ENCODE data around the gene LDLRAD1.
"Not testable (repeated sequence)": the region's sequence is repeated elsewhere in the genome, so short reads cannot be mapped to it uniquely, and the experiment has no call there.

LDLRAD1 gene

GRCh38 chr1:54006508-54006907, 11.5 kb downstream of the LDLRAD1 start:
- H3K27ac ChIP-seq (ENCODE audit: low read length): no peak overlapping the region
- no peaks in the 10 kb centered on the region for H3K4me1 ChIP-seq (ENCODE audit: control insufficient read depth, insufficient read depth, low read length)
- no peak overlapping the region for H3K4me3 ChIP-seq (ENCODE audit: low read length in 2 of 2)
- no peak overlapping the region for H3K9ac ChIP-seq (ENCODE audit: low read length in 2 of 2)
- H3K9me3 ChIP-seq (ENCODE audit: control insufficient read depth in 2 of 2, low read length in 2 of 2): no peaks in the 10 kb centered on the region
- H3K36me3 ChIP-seq (ENCODE audit: control insufficient read depth in 2 of 2, insufficient read depth in 2 of 2, low read length in 2 of 2): no peaks in the 10 kb centered on the region
- H3K27me3 ChIP-seq (ENCODE audit: control insufficient read depth in 1 of 2, insufficient read depth in 2 of 2, low read length in 2 of 2): peaks cover 0 to 9% of the 10 kb centered on the region in 2 donors

GRCh38 chr1:54004481-54005049, 13.4 kb downstream of the LDLRAD1 start:
- Histone ChIP-seq H3K9me3 (ENCODE audit: control insufficient read depth in 2 of 2, low read length in 2 of 2) (no peaks in the 10 kb centered on the region), H3K36me3 (ENCODE audit: control insufficient read depth in 2 of 2, insufficient read depth in 2 of 2, low read length in 2 of 2) (no peaks in the 10 kb centered on the region), H3K4me3 (ENCODE audit: low read length in 2 of 2) (no peak overlapping the region), H3K27me3 (ENCODE audit: control insufficient read depth in 1 of 2, insufficient read depth in 2 of 2, low read length in 2 of 2) (peaks cover 0 to 6% of the 10 kb centered on the region in 2 donors), H3K9ac (ENCODE audit: low read length in 2 of 2) (no peak overlapping the region), H3K27ac (ENCODE audit: low read length) (no peak overlapping the region), H3K4me1 (ENCODE audit: control insufficient read depth, insufficient read depth, low read length) (no peaks in the 10 kb centered on the region)

GRCh38 chr1:54003750-54004480, 14.1 kb downstream of the LDLRAD1 start:
- H3K36me3 ChIP-seq (ENCODE audit: control insufficient read depth in 2 of 2, insufficient read depth in 2 of 2, low read length in 2 of 2); H3K27ac ChIP-seq (ENCODE audit: low read length); H3K4me1 ChIP-seq (ENCODE audit: control insufficient read depth, insufficient read depth, low read length); H3K9me3 ChIP-seq (ENCODE audit: control insufficient read depth in 2 of 2, low read length in 2 of 2); H3K4me3 ChIP-seq (ENCODE audit: low read length in 2 of 2); H3K9ac ChIP-seq (ENCODE audit: low read length in 2 of 2); H3K27me3 ChIP-seq (ENCODE audit: control insufficient read depth in 1 of 2, insufficient read depth in 2 of 2, low read length in 2 of 2): not testable (repeated sequence)

- no peaks in the 10 kb centered on the region for H3K36me3 ChIP-seq (ENCODE audit: control insufficient read depth in 2 of 2, insufficient read depth in 2 of 2, low read length in 2 of 2)
- H3K27me3 ChIP-seq (ENCODE audit: control insufficient read depth in 1 of 2, insufficient read depth in 2 of 2, low read length in 2 of 2): peaks cover 0 to 2% of the 10 kb centered on the region in 2 donors
- H3K27ac ChIP-seq (ENCODE audit: low read length): no peak overlapping the region
- no peak overlapping the region for H3K4me3 ChIP-seq (ENCODE audit: low read length in 2 of 2)
- no peak overlapping the region for H3K9ac ChIP-seq (ENCODE audit: low read length in 2 of 2)
- H3K4me1 ChIP-seq (ENCODE audit: control insufficient read depth, insufficient read depth, low read length): no peaks in the 10 kb centered on the region
- H3K9me3 ChIP-seq (ENCODE audit: control insufficient read depth in 2 of 2, low read length in 2 of 2): no peaks in the 10 kb centered on the region
Measured at GRCh38 chr1:54003249-54003646, 14.7 kb downstream of the LDLRAD1 start.

- no peaks in the 10 kb centered on the region for H3K36me3 ChIP-seq (ENCODE audit: control insufficient read depth in 2 of 2, insufficient read depth in 2 of 2, low read length in 2 of 2)
- H3K9me3 ChIP-seq (ENCODE audit: control insufficient read depth in 2 of 2, low read length in 2 of 2): no peaks in the 10 kb centered on the region
Measured at GRCh38 chr1:54002544-54003248, 15.3 kb downstream of the LDLRAD1 start.

DNA sequence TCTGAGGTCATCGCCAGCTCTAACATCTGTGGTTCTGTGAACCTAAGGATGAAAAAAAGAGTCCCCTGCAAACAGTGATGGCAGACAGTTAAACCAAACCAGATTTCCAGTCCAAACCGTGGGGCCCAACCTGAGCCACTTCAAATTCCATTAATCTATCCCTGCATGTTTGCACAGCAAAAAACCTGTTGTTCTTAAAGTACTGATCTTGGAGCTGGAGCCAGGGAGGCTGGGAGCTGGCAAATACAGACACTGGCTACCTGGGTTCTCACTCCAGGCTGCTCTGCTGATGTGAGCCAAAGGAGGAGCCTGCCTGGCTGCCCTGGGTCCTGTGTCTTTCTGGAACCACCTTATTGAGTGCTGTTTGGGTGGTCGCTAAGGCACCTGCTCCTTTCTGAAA, 16.4 kb downstream of the LDLRAD1 start:
- H3K4me1 ChIP-seq (ENCODE audit: control insufficient read depth, insufficient read depth, low read length): no peaks in the 10 kb centered on the region

More at GRCh38 chr1:54002544-54003248, 15.3 kb downstream of the LDLRAD1 start:
- Histone ChIP-seq H3K4me3 (ENCODE audit: low read length in 2 of 2) (no peak overlapping the region), H3K27ac (ENCODE audit: low read length) (no peak overlapping the region), H3K9ac (ENCODE audit: low read length in 2 of 2) (no peak overlapping the region), H3K27me3 (ENCODE audit: control insufficient read depth in 1 of 2, insufficient read depth in 2 of 2, low read length in 2 of 2) (peaks cover 0 to under 1% of the 10 kb centered on the region in 2 donors), H3K4me1 (ENCODE audit: control insufficient read depth, insufficient read depth, low read length) (no peaks in the 10 kb centered on the region)

DNA sequence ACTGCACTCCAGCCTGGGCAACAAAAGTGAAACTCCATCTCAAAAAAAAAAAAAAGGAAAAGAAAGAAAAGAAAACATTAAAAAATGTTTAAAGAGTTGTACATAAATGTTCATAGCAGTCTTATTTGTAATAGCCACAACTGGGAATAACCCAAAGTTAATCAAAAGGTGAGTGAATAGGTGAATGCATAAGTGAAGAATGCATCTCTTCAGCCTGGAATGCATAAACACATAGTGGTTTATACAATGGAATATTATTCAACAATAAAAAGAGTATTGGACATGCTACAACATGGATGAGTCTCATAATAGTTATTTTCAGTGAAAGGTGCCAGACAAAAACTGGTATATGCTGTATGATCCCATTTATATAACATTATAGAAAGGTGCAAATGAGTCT, 18.1 kb downstream of the LDLRAD1 start:
- no peaks in the 10 kb centered on the region for H3K4me1 ChIP-seq (ENCODE audit: control insufficient read depth, insufficient read depth, low read length)
- H3K27me3 ChIP-seq (ENCODE audit: control insufficient read depth in 1 of 2, insufficient read depth in 2 of 2, low read length in 2 of 2): no peaks in the 10 kb centered on the region
- no peaks in the 10 kb centered on the region for H3K9me3 ChIP-seq (ENCODE audit: control insufficient read depth in 2 of 2, low read length in 2 of 2)
- no peak overlapping the region for H3K27ac ChIP-seq (ENCODE audit: low read length)
- no peak overlapping the region for H3K4me3 ChIP-seq (ENCODE audit: low read length in 2 of 2)
- H3K9ac ChIP-seq (ENCODE audit: low read length in 2 of 2): no peak overlapping the region
- no peaks in the 10 kb centered on the region for H3K36me3 ChIP-seq (ENCODE audit: control insufficient read depth in 2 of 2, insufficient read depth in 2 of 2, low read length in 2 of 2)

More for the DNA sequence above, 16.4 kb downstream of the LDLRAD1 start:
- no peak overlapping the region for H3K4me3 ChIP-seq (ENCODE audit: low read length in 2 of 2)
- no peaks in the 10 kb centered on the region for H3K9me3 ChIP-seq (ENCODE audit: control insufficient read depth in 2 of 2, low read length in 2 of 2)
- H3K27ac ChIP-seq (ENCODE audit: low read length): no peak overlapping the region
- H3K27me3 ChIP-seq (ENCODE audit: control insufficient read depth in 1 of 2, insufficient read depth in 2 of 2, low read length in 2 of 2): no peaks in the 10 kb centered on the region
- no peak overlapping the region for H3K9ac ChIP-seq (ENCODE audit: low read length in 2 of 2)
- H3K36me3 ChIP-seq (ENCODE audit: control insufficient read depth in 2 of 2, insufficient read depth in 2 of 2, low read length in 2 of 2): no peaks in the 10 kb centered on the region

DNA sequence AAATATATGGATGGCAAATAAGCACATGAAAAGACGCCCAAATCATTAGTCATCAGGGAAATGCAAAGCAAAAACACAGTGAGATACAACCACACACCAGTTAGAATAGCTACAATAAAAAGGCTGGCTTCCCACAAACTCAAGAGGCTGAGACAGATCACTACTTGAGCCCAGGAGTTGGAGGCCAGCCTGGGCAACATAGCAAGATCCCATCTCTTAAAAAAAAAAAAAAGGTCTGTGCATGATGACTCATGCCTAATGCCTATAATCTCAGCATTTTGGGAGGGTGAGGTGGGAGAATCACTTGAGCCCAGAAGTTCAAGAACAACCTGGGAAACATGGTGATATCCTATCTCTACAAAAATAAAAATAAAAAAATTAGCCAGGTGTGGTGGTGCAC, 19.8 kb downstream of the LDLRAD1 start:
- Histone ChIP-seq H3K9ac (ENCODE audit: low read length in 2 of 2) (no peak overlapping the region), H3K27me3 (ENCODE audit: control insufficient read depth in 1 of 2, insufficient read depth in 2 of 2, low read length in 2 of 2) (no peaks in the 10 kb centered on the region), H3K9me3 (ENCODE audit: control insufficient read depth in 2 of 2, low read length in 2 of 2) (no peaks in the 10 kb centered on the region), H3K27ac (ENCODE audit: low read length) (no peak overlapping the region), H3K36me3 (ENCODE audit: control insufficient read depth in 2 of 2, insufficient read depth in 2 of 2, low read length in 2 of 2) (no peaks in the 10 kb centered on the region), H3K4me1 (ENCODE audit: control insufficient read depth, insufficient read depth, low read length) (no peaks in the 10 kb centered on the region), H3K4me3 (ENCODE audit: low read length in 2 of 2) (no peak overlapping the region)

GRCh38 chr1:53995683-53996082, 22.3 kb downstream of the LDLRAD1 start:
- H3K9ac ChIP-seq (ENCODE audit: low read length in 2 of 2): no peak overlapping the region
- no peak overlapping the region for H3K4me3 ChIP-seq (ENCODE audit: low read length in 2 of 2)
- H3K9me3 ChIP-seq (ENCODE audit: control insufficient read depth in 2 of 2, low read length in 2 of 2): no peaks in the 10 kb centered on the region
- no peaks in the 10 kb centered on the region for H3K27me3 ChIP-seq (ENCODE audit: control insufficient read depth in 1 of 2, insufficient read depth in 2 of 2, low read length in 2 of 2)
- H3K4me1 ChIP-seq (ENCODE audit: control insufficient read depth, insufficient read depth, low read length): no peaks in the 10 kb centered on the region
- H3K27ac ChIP-seq (ENCODE audit: low read length): no peak overlapping the region
- no peaks in the 10 kb centered on the region for H3K36me3 ChIP-seq (ENCODE audit: control insufficient read depth in 2 of 2, insufficient read depth in 2 of 2, low read length in 2 of 2)

GRCh38 chr1:53994516-53994915, 23.5 kb downstream of the LDLRAD1 start:
- not testable (repeated sequence) for H3K9me3 ChIP-seq (ENCODE audit: control insufficient read depth in 2 of 2, low read length in 2 of 2); H3K9ac ChIP-seq (ENCODE audit: low read length in 2 of 2); H3K36me3 ChIP-seq (ENCODE audit: control insufficient read depth in 2 of 2, insufficient read depth in 2 of 2, low read length in 2 of 2); H3K4me3 ChIP-seq (ENCODE audit: low read length in 2 of 2); H3K27ac ChIP-seq (ENCODE audit: low read length); H3K4me1 ChIP-seq (ENCODE audit: control insufficient read depth, insufficient read depth, low read length); H3K27me3 ChIP-seq (ENCODE audit: control insufficient read depth in 1 of 2, insufficient read depth in 2 of 2, low read length in 2 of 2)

Measured in stomach smooth muscle (tissue), 2 donors.